HL-60/S4 treated with phorbol 12-myristate 13-acetate at 8.2 ng/mL for 4 days and 3 days (cell line): ENCODE measurements around the gene CDK4.

ENCODE experiments used
- in situ Hi-C: fragments of 300-500 bp; cut with MboI; formaldehyde crosslinking; loops from 2 replicates; pipeline ENCODE4 v1.15.0; 2022; ENCODE audit warnings: low sequenced_read_pairs

Gene CDK4

GRCh38 chr12:57758552-57759359, 6.6 kb upstream of the CDK4 start:
- in situ Hi-C loops = no loop called here

DNA sequence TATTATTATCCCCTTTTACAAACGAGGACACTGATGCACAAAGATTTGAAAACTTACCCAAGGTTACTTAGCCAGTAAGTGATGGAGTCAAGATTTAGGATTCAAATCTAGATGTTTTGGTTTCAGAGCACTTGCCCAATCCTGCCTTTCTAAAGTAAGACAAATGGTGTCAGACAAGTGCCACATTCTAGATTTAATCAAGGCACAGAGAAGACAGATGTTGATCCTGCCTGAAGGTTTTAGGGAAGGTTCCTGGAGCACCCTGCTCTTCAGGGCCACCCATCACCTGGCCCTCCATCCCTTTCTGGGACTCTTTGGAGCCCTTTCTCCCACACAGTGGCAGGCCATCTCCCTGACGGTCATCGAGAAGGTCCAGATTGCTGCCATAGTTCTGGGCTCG, 5.7 kb upstream of the CDK4 start:
- in situ Hi-C loops = no loop called here

DNA sequence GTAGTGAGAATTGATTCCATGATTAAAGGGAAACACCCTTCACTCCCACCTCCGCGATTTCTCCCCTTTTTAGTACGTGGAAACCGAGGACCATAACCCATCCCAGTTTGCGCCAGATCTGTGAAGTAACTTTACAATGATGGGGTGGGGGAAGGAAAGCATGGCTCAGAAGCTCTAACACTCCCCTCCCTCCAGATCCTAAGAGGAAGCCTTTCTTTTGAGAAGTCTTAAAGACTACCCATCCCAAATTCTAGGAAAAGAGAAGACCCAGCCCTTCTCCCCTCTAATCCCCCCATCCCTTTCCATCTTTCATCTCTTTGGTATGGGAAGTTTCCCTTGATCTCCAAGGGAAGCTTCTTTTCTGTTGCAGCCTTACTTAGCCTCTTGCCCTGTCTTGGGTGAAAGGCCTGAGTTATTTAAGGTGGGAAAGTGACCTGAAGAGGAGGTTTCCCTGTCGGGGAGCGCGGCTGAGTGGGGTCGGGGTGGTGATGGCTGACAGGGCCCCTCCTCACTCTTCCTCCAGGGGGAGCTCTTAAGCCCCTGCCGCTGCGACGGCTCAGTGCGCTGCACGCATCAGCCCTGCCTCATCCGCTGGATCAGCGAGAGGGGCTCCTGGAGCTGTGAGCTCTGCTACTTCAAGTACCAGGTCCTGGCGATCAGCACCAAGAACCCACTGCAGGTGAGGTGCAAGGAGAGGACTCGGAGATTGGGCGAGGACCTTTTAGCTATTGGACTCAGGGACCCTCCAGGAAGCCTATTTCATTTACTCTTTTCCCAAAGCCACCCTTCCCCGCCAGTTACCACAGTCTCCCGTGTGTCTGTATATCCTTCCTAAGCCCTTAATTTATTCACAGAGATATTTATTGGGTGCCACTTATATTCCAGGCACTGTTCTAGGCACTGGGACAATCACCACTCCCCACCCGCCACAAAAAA, 4.6 kb upstream of the CDK4 start:
- in situ Hi-C loops = no loop called here

GRCh38 chr12:57755454-57756372, 3.6 kb upstream of the CDK4 start:
- in situ Hi-C loops = no loop called here

DNA sequence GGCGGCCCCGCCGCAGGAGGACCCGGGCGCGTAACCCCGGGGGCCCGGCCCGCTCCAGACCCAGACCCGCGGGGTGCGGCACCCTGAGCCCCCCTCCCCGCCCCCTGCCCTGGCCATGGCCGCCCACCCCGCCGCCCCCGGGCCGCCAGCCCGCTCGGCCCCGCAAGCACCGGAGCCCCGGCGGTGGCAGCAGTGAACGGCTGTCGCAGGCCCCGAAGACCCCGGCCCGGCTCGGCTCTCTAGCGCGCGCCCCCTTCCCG, 3.0 kb upstream of the CDK4 start:
- in situ Hi-C loops = no loop called here

GRCh38 chr12:57754411-57755193, 2.5 kb upstream of the CDK4 start, which contains the start of gene MARCHF9:
Gene MARCHF9, plus strand, starts transcription at chr12:57755103. Its CDS starts 426 bp downstream, at chr12:57755529.
- in situ Hi-C loops = no loop called here

- in situ Hi-C loops = no loop called here
Observed at GRCh38 chr12:57753756-57754337, 1.7 kb upstream of the CDK4 start.

- in situ Hi-C loops = no loop called here
Observed at GRCh38 chr12:57752668-57753000, 524 bp upstream of the CDK4 start.

- in situ Hi-C loops = no loop called here
Observed at GRCh38 chr12:57751432-57751787, 700 bp downstream of the CDK4 start.

DNA sequence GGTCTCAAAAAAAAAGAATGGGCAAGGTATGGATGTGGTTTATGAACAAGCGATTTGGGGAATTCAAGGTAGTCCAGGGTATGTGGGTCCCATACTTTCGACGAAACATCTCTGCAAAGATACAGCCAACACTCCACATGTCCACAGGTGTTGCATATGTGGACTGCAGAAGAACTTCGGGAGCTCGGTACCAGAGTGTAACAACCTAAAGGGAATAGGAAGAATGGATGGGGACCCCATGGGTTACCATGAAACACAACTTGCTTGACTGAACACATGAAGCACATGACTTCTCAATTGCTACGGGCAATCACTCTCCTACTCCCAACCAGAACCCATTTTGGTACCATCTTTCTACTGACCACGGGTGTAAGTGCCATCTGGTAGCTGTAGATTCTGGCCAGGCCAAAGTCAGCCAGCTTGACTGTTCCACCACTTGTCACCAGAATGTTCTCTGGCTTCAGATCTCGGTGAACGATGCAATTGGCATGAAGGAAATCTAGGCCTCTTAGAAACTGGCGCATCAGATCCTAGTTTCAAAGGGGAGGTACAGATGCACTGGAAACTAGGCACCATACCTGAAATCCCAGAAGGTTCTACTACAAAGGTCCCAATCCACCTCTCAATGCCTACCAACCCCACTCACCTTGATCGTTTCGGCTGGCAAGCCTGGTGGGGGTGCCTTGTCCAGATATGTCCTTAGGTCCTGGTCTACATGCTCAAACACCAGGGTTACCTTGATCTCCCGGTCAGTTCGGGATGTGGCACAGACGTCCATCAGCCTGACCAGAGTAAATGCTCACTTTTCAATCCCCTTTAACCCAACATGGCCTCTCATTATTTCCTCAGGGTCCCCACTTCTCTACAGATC, 1.3 kb downstream of the CDK4 start:
- in situ Hi-C loops = no loop called here

GRCh38 chr12:57749061-57749460, 3.0 kb downstream of the CDK4 start:
- in situ Hi-C loops = no loop called here

DNA sequence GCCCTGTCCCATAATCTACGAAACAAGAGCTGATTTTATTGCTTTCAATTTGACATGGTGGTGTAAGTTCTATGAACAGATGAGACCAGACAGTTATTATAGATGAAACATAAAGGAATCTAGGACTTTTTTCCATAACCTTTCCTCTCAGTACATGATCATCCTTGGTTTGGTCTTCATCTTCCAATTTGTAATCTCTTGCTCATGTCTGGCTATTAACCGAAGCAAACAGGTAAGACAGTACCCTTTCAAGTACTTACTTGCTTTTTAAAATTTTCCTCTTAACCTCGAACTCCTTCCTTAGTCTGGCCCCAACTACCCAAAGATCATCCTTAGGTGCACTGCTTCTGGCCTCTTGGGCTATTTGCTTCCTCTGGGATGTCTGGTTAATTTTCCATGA, 6.1 kb downstream of the CDK4 start:
- in situ Hi-C loops = no loop called here

DNA sequence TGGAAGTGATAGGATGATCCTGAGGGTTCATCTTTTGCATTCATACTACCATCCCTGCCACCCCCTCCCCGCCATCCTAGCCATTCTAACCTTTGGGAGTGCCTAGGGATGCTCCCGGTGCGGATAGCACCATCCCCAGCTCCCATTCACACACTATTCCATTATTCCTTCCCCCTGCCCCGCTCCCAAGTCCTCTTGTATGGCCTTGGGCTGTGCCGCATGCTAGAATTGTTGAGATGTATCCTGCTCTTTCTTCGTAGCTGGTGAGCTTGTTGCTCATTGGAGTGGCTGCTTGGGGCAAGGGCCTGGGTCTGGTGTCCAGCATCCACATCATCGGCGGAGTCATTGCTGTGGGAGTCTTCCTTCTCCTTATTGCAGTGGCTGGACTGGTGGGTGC, 6.6 kb downstream of the CDK4 start:
- in situ Hi-C loops = no loop called here

DNA sequence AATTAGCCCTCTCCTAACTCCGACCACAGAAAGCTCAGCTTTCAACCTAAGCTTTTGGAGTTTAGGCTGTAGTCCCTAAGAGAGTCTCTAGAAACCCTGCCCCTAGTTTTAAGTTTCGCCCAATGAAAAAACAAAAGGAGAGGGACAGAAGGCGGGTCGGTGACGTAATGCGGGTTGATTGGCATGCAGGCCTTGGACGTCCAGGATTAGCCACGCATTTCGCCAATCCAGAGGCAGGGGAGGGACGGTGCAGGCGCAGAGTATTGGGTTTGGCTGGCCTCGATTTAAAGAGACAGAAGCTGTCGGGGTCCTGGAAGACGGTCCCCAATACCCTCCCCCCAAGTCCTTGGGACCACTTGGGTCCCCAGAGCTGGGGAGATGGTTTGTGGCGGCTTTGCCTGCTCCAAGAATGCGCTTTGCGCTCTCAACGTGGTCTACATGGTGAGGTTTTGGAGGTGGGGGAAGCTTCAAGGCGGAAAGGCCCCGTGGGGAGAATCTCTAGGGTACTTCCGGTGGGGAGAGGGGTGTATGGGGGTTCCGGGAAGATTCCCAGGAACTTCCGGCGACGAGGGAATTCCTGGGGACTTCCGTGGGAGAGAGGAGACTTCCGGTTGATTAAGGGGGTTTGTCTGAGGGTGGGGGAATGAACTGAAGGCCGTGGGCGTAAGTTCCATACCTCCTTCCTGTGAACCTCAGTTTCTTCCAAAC, 7.2 kb downstream of the CDK4 start, which contains the start of gene TSPAN31:
Gene TSPAN31, plus strand, starts transcription at position 263 of the 708 bp plus-strand sequence. Its CDS starts 116 bp downstream, at position 379.
- in situ Hi-C loops = no loop called here

GRCh38 chr12:57744194-57744776, 7.8 kb downstream of the CDK4 start:
- in situ Hi-C loops = no loop called here

DNA sequence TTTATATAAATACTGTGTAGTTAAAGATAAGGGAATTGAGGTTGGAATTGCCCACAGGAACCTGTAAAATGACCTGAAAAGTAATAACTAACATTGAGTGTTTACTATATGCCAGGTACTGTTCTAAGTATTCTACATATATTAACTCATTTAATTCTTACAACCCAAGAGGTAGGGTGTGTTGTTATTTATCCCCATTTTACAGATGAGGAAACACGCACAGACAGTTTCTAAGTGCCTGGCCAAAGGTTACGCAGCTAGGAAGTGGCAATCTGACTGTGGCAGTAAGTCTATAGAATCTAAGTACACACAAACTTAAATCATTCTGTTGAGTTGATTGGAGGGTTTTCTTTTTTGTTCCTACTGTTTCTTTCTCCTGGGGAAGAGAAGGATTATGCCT, 8.3 kb downstream of the CDK4 start:
- in situ Hi-C loops = no loop called here

DNA sequence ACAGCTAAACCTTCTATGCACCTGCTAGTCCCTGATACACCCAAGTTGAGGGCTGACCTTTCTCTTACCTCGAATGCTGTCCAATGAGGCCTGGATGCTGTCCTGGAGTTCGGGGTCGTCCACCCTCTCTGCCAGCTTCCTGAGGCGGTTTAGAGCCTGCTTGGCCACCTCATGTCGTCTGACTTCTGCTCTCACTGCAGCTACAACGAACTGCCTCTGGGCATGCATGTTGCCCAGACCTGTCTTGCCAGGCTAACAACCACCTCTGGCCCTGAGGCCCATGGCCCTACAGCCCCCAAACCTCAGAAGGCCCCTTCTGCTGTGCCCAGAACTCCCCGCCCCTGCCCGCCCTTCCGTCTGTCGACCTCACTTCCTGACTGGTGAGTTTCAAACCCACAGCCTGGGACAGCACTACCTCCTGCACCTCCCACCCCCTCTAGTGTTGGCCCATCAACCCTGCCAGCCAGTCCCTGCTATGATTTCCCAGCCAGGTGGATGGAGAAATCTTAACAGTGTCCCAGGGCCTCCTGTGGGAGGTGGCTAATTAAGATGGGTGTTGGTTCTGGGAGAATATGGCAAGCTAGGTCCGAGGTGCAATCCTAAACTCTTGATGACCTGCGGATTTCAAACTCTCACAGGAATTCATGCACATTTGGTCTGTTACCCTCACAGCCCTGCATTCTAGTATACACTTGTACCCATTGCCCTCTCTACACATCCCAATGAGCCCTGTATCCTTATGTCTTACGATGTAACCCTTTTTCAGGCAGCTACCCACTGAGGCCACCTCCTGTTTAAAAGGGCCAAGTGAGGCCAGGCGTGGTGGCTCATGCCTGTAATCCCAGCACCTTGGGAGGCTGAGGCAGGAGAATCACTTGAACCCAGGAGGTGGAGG, 10.0 kb downstream of the CDK4 start:
- in situ Hi-C loops = no loop called here
